Liver (tissue), 9 donors: ENCODE data around the gene STK17A. TPM values are rescaled to one million over a fixed set of nuclear protein-coding genes. Genes with fewer than 3 reads are reported as not detected.
"Not testable (repeated sequence)": the region's sequence is repeated elsewhere in the genome, so short reads cannot be mapped to it uniquely, and the experiment has no call there.

Source experiments
- DNase-seq: peaks from one replicate; pipeline ENCODE4 v3.0.0-alpha.2; 2017; ENCODE audit warnings: low spot score
- H3K27ac ChIP-seq, 2 donors: one replicate each; pipeline ENCODE4 v1.7.0; 2013; ENCODE audit warnings: inconsistent platforms in 2 of 2, low read length in 2 of 2, control low read depth in 1 of 2, low read depth in 1 of 2, mild to moderate bottlenecking in 1 of 2
- H3K27me3 ChIP-seq, 4 donors: one replicate each; pipeline versions ENCODE4 v1.6.1 to v1.7.0; 2013; ENCODE audit warnings: low read length in 3 of 4, inconsistent platforms in 1 of 4, mild to moderate bottlenecking in 1 of 4, moderate library complexity in 1 of 4; ENCODE audit not compliant: control insufficient read depth in 4 of 4, insufficient read depth in 4 of 4
- H3K36me3 ChIP-seq, 4 donors: one replicate each; pipeline versions ENCODE4 v1.6.1 to v1.7.0; 2013; ENCODE audit warnings: low read length in 3 of 4, mild to moderate bottlenecking in 3 of 4, low read depth in 1 of 4, moderate library complexity in 1 of 4; ENCODE audit not compliant: control insufficient read depth in 4 of 4, insufficient read depth in 3 of 4
- H3K4me1 ChIP-seq, 4 donors: one replicate each; pipeline versions ENCODE4 v1.6.1 to v1.7.0; 2013; ENCODE audit warnings: low read length in 3 of 4, mild to moderate bottlenecking in 3 of 4, moderate library complexity in 1 of 4; ENCODE audit not compliant: control insufficient read depth in 4 of 4, insufficient read depth in 4 of 4
- H3K4me3 ChIP-seq, 3 donors: one replicate each; pipeline versions ENCODE4 v1.6.1 to v1.7.0; 2013; ENCODE audit warnings: low read length in 3 of 3, control low read depth in 1 of 3, low read depth in 1 of 3, mild to moderate bottlenecking in 1 of 3
- H3K9ac ChIP-seq, 2 donors: one replicate each; pipeline ENCODE4 v1.7.0; 2013; ENCODE audit warnings: low read length in 2 of 2, mild to moderate bottlenecking in 2 of 2, moderate library complexity in 2 of 2, control low read depth in 1 of 2, low read depth in 1 of 2
- H3K9me3 ChIP-seq, 4 donors: one replicate each; pipeline versions ENCODE4 v1.6.1 to v1.7.0; 2013; ENCODE audit warnings: low read length in 3 of 4; ENCODE audit not compliant: control insufficient read depth in 4 of 4
- EGR1 ChIP-seq, 2 donors: IDR thresholded peaks; 2 replicates each; pipeline ENCODE4 v1.6.1; 2016 to 2018; ENCODE audit warnings: antibody characterized with exemption in 2 of 2, low read depth in 2 of 2
- FOXA1 ChIP-seq: IDR thresholded peaks from 2 replicates; pipeline ENCODE4 v1.6.1; 2016; ENCODE audit warnings: antibody characterized with exemption
- FOXA2 ChIP-seq: IDR thresholded peaks from 2 replicates; pipeline ENCODE4 v1.6.1; 2016; ENCODE audit warnings: antibody characterized with exemption
- GABPA ChIP-seq, 2 donors: IDR thresholded peaks in 1 of 2; conservative IDR thresholded peaks in 1 of 2; 2 replicates each; pipeline ENCODE4 v1.6.1; 2016; ENCODE audit warnings: antibody characterized with exemption in 2 of 2, mild to moderate bottlenecking in 1 of 2, moderate library complexity in 1 of 2
- HNF4A ChIP-seq, 2 donors: conservative IDR thresholded peaks; 2 replicates each; pipeline ENCODE4 v1.6.1; 2016; ENCODE audit warnings: antibody characterized with exemption in 2 of 2, mild to moderate bottlenecking in 2 of 2
- HNF4G ChIP-seq: IDR thresholded peaks from 2 replicates; pipeline ENCODE4 v1.6.1; 2016; ENCODE audit warnings: antibody characterized with exemption
- JUND ChIP-seq, 2 donors: IDR thresholded peaks; 2 replicates each; pipeline ENCODE4 v1.6.1; 2016; ENCODE audit warnings: antibody characterized with exemption in 2 of 2
- NR2F2 ChIP-seq: IDR thresholded peaks from 2 replicates; pipeline ENCODE4 v1.6.1; 2016; ENCODE audit warnings: antibody characterized with exemption
- RAD21 ChIP-seq, 2 donors: IDR thresholded peaks; 2 replicates each; pipeline ENCODE4 v1.6.1; 2016; ENCODE audit warnings: antibody characterized with exemption in 2 of 2, mild to moderate bottlenecking in 2 of 2
- RXRA ChIP-seq, 2 donors: IDR thresholded peaks; 2 replicates each; pipeline ENCODE4 v1.6.1; 2017 to 2018; ENCODE audit warnings: antibody characterized with exemption in 2 of 2, mild to moderate bottlenecking in 1 of 2
- SP1 ChIP-seq: IDR thresholded peaks from 2 replicates; pipeline ENCODE4 v1.6.1; 2018; ENCODE audit warnings: antibody characterized with exemption, mild to moderate bottlenecking
- TAF1 ChIP-seq: conservative IDR thresholded peaks from 2 replicates; pipeline ENCODE4 v1.6.1; 2016; ENCODE audit warnings: antibody characterized with exemption, mild to moderate bottlenecking
- YY1 ChIP-seq: IDR thresholded peaks from 2 replicates; pipeline ENCODE4 v1.6.1; 2016; ENCODE audit warnings: antibody characterized with exemption, mild to moderate bottlenecking
- WGBS: extraction: QIAGEN DNeasy Blood & Tissue Kit; methylation state at CpG from one replicate; pipeline ENCODE4 v1.1.7; 2013; 5-methylcytosine and 5-hydroxymethylcytosine counted together
- polyA plus RNA-seq, 2 donors: library from polyadenylated mRNA; stranded (reverse) in 1 of 2; unstranded in 1 of 2; fragments of 200-250 nt in 1 of 2; fragments of >200 nt in 1 of 2; fragmentation: Nextera tagmentation in 1 of 2; extraction: Ambion mirVana in 1 of 2; gene quantifications; one replicate each; pipeline versions ENCODE4 v1.2.1 to v1.2.3, GENCODE V29; 2013 to 2015
- total RNA-seq, 2 donors: library from RNA; depleted of rRNA; stranded (reverse); fragments of >200 nt; gene quantifications; one replicate each; pipeline ENCODE4 v1.2.3, GENCODE V29; 2014
- TF ChIP-seq, protein P1 (sequence below): IDR thresholded peaks from 2 replicates; pipeline ENCODE4 v1.6.1; 2016; ENCODE audit warnings: antibody characterized with exemption, mild to moderate bottlenecking
- TF ChIP-seq, protein P2 (sequence below): IDR thresholded peaks from 2 replicates; pipeline ENCODE4 v1.6.1; 2016; ENCODE audit warnings: antibody characterized with exemption
- TF ChIP-seq, protein P3 (sequence below): fragments of 150-350 bp; IDR thresholded peaks from 2 replicates; pipeline ENCODE4 v1.5.1; 2017; ENCODE audit warnings: improper control_type of control experiment, low read depth, low read length; ENCODE audit not compliant: missing input control
- TF ChIP-seq, protein P4 (sequence below): IDR thresholded peaks from 2 replicates; pipeline ENCODE4 v1.6.1; 2016; ENCODE audit warnings: antibody characterized with exemption
- TF ChIP-seq, protein P5 (sequence below): IDR thresholded peaks from 2 replicates; pipeline ENCODE4 v1.6.1; 2016; ENCODE audit warnings: antibody characterized with exemption
- donor health status: healthy.
- donor health status: healthy.
- donor health status: healthy.
- donor health status: healthy.
- donor health status: healthy.

The STK17A gene
- total and polyA plus RNA-seq, 4 donors = 3.0 to 18.2 (median 7.2) TPM

DNA sequence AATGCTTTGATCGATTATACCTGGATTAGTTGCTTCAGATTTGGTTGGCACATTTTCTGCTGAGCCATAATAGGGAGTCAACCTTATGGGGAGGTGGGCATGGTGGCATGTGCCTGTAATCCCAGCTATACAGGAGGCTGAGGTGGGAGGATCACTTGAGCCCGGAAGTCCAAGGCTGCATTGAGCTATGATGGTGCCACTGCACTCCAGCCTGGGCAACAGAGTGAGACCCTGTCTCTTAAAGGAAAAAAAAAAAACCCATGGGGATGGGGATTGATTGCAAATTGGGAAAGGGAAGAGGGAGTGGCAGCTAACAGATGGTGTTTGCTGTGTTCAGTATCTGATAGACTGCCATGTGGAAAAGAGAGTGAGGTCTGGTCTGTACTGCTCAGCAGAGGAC lies 11.1 kb downstream of the STK17A start:
- Histone ChIP-seq H3K27me3 (no peaks in the 10 kb centered on the region), H3K4me1 (peaks cover 0 to 11% (median 0%) of the 10 kb centered on the region in 4 donors), H3K4me3 (no peak overlapping the region), H3K36me3 (peaks cover 0 to 1% (median 0%) of the 10 kb centered on the region in 4 donors), H3K27ac (no peak overlapping the region), H3K9me3 (no peaks in the 10 kb centered on the region), H3K9ac (no peak overlapping the region)
- 88% methylated on average over 2 of the region's 2 CpGs for WGBS
- TF ChIP-seq FOXA1 (no peak), HNF4A (conservative IDR thresholded peaks at IDR 0.05) (no peak), FOXA2 (no peak), GABPA (IDR thresholded peaks at IDR 0.05 in 1 of 2, conservative IDR thresholded peaks at IDR 0.05 in 1 of 2) (no peak), EGR1 (IDR thresholded peaks at IDR 0.05; ENCODE audit: low read depth in 2 of 2) (no peak), SP1 (no peak), TAF1 (no peak), JUND (IDR thresholded peaks at IDR 0.05) (no peak), HNF4G (no peak), NR2F2 (no peak), YY1 (no peak), RXRA (IDR thresholded peaks at IDR 0.05) (no peak), RAD21 (IDR thresholded peaks at IDR 0.05) (no peak)
- TF ChIP-seq, protein P1, sequence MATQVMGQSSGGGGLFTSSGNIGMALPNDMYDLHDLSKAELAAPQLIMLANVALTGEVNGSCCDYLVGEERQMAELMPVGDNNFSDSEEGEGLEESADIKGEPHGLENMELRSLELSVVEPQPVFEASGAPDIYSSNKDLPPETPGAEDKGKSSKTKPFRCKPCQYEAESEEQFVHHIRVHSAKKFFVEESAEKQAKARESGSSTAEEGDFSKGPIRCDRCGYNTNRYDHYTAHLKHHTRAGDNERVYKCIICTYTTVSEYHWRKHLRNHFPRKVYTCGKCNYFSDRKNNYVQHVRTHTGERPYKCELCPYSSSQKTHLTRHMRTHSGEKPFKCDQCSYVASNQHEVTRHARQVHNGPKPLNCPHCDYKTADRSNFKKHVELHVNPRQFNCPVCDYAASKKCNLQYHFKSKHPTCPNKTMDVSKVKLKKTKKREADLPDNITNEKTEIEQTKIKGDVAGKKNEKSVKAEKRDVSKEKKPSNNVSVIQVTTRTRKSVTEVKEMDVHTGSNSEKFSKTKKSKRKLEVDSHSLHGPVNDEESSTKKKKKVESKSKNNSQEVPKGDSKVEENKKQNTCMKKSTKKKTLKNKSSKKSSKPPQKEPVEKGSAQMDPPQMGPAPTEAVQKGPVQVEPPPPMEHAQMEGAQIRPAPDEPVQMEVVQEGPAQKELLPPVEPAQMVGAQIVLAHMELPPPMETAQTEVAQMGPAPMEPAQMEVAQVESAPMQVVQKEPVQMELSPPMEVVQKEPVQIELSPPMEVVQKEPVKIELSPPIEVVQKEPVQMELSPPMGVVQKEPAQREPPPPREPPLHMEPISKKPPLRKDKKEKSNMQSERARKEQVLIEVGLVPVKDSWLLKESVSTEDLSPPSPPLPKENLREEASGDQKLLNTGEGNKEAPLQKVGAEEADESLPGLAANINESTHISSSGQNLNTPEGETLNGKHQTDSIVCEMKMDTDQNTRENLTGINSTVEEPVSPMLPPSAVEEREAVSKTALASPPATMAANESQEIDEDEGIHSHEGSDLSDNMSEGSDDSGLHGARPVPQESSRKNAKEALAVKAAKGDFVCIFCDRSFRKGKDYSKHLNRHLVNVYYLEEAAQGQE = no peak
- TF ChIP-seq, protein P2, sequence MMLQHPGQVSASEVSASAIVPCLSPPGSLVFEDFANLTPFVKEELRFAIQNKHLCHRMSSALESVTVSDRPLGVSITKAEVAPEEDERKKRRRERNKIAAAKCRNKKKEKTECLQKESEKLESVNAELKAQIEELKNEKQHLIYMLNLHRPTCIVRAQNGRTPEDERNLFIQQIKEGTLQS = no peak
- TF ChIP-seq, protein P3, sequence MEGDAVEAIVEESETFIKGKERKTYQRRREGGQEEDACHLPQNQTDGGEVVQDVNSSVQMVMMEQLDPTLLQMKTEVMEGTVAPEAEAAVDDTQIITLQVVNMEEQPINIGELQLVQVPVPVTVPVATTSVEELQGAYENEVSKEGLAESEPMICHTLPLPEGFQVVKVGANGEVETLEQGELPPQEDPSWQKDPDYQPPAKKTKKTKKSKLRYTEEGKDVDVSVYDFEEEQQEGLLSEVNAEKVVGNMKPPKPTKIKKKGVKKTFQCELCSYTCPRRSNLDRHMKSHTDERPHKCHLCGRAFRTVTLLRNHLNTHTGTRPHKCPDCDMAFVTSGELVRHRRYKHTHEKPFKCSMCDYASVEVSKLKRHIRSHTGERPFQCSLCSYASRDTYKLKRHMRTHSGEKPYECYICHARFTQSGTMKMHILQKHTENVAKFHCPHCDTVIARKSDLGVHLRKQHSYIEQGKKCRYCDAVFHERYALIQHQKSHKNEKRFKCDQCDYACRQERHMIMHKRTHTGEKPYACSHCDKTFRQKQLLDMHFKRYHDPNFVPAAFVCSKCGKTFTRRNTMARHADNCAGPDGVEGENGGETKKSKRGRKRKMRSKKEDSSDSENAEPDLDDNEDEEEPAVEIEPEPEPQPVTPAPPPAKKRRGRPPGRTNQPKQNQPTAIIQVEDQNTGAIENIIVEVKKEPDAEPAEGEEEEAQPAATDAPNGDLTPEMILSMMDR = no peak
- TF ChIP-seq, protein P4, sequence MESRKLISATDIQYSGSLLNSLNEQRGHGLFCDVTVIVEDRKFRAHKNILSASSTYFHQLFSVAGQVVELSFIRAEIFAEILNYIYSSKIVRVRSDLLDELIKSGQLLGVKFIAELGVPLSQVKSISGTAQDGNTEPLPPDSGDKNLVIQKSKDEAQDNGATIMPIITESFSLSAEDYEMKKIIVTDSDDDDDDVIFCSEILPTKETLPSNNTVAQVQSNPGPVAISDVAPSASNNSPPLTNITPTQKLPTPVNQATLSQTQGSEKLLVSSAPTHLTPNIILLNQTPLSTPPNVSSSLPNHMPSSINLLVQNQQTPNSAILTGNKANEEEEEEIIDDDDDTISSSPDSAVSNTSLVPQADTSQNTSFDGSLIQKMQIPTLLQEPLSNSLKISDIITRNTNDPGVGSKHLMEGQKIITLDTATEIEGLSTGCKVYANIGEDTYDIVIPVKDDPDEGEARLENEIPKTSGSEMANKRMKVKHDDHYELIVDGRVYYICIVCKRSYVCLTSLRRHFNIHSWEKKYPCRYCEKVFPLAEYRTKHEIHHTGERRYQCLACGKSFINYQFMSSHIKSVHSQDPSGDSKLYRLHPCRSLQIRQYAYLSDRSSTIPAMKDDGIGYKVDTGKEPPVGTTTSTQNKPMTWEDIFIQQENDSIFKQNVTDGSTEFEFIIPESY = no peak
- TF ChIP-seq, protein P5, sequence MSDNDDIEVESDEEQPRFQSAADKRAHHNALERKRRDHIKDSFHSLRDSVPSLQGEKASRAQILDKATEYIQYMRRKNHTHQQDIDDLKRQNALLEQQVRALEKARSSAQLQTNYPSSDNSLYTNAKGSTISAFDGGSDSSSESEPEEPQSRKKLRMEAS = no peak
- no peak for DNase-seq

DNA sequence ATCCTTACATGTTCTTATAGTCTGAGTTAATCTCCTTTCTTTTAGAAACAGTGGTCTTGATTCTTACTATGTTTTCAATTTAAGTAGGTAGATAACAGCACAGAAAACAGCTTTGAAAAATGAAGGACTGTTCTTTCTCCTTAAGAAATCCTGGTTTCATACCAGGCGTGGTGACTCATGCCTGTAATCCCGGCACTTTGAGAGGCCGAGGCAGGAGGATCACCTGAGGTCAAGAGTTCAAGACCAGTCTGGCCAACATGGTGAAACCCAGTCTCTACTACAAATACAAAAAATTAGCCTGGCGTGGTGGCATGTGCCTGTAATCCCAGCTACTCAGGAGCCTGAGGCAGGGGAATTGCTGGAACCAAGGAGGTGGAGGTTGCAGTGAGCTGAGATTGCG lies 13.5 kb downstream of the STK17A start:
- not testable (repeated sequence) for H3K4me1 ChIP-seq, H3K36me3 ChIP-seq, H3K9ac ChIP-seq, H3K27me3 ChIP-seq, DNase-seq, H3K9me3 ChIP-seq, H3K4me3 ChIP-seq, H3K27ac ChIP-seq
- WGBS = 93% methylated on average over 5 of the region's 5 CpGs
